Activated B cell treated with CpG ODN at 0.5 μM for 24 hours (primary cell): ENCODE results near the gene OBSCN. TPM values are rescaled to one million over a fixed set of nuclear protein-coding genes. Genes with fewer than 3 reads are reported as not detected.
"Not testable (repeated sequence)": the region's sequence is repeated elsewhere in the genome, so short reads cannot be mapped to it uniquely, and the experiment has no call there.

Experiments used
- ATAC-seq: fragments of 200-7000 bp; cut with Tn5 transposase; one replicate; pipeline ENCODE4 v1.10.0; 2021; ENCODE audit warnings: low read depth, mild to moderate bottlenecking, moderate library complexity
- CTCF ChIA-PET: fragments of 350-600 bp; sonication (Branson Sonifier 250); formaldehyde crosslinking; loops from one replicate; lab custom pipeline; 2021; ENCODE audit warnings: antibody characterized with exemption; lab: Charles Lee
- POLR2A ChIA-PET: fragments of 350-600 bp; sonication (Branson Sonifier 250); formaldehyde crosslinking; loops from one replicate; lab custom pipeline; 2021; ENCODE audit warnings: antibody characterized with exemption; lab: Charles Lee
- DNase-seq: peaks from one replicate; pipeline ENCODE4 v3.0.0; 2022
- H3K27ac Mint-ChIP-seq: one replicate; pipeline ENCODE4 v1.8.0; 2020; ENCODE audit warnings: mixed read lengths
- H3K27me3 Mint-ChIP-seq: one replicate; pipeline ENCODE4 v1.8.0; 2021; ENCODE audit warnings: mixed read lengths
- H3K36me3 Mint-ChIP-seq: one replicate; pipeline ENCODE4 v1.8.0; 2021; ENCODE audit warnings: low read depth, mixed read lengths
- H3K4me1 Mint-ChIP-seq: one replicate; pipeline ENCODE4 v1.8.0; 2021; ENCODE audit warnings: mixed read lengths
- H3K4me3 Mint-ChIP-seq: one replicate; pipeline ENCODE4 v1.8.0; 2020; ENCODE audit warnings: mild to moderate bottlenecking, mixed read lengths
- H3K9me3 Mint-ChIP-seq: one replicate; pipeline ENCODE4 v1.8.0; 2020; ENCODE audit warnings: mixed read lengths
- CTCF ChIP-seq: fragments of 200-600 bp; IDR thresholded peaks from one replicate; pipeline ENCODE4 v1.8.0; 2022; ENCODE audit warnings: antibody characterized with exemption, mild to moderate bottlenecking
- intact Hi-C: fragments of 100-400 bp; cut with micrococcal nuclease; formaldehyde crosslinking; loops from one replicate; pipeline ENCODE4 v1.15.1; 2024
- total RNA-seq: library from RNA; stranded (reverse); gene quantifications from 2 replicates; pipeline ENCODE4 v1.2.3, GENCODE V29; 2022

Gene OBSCN
- total RNA-seq, 1 donor from 2014 or later, result 19.8 TPM

- CTCF ChIA-PET, result no interaction called here
- Mint-ChIP-seq H3K9me3 (no peaks in the 10 kb centered on the region), H3K4me1 (peaks cover 3% of the 10 kb centered on the region), H3K27me3 (no peaks in the 10 kb centered on the region), H3K36me3 (peaks cover 6% of the 10 kb centered on the region), H3K4me3 (no peak overlapping the region), H3K27ac (no peak overlapping the region)
- POLR2A ChIA-PET, result no interaction called here
- DNase-seq, result no peak
- no peak for ATAC-seq
- intact Hi-C loops, result no loop called here
- TF ChIP-seq CTCF, result no peak
Observed at GRCh38 chr1:228182296-228183030, 25.4 kb upstream of the OBSCN start.

- Mint-ChIP-seq H3K4me3 (no peak overlapping the region), H3K9me3 (peaks cover 2% of the 10 kb centered on the region), H3K27ac (no peak overlapping the region), H3K27me3 (no peaks in the 10 kb centered on the region), H3K36me3 (peaks cover 4% of the 10 kb centered on the region), H3K4me1 (peaks cover 3% of the 10 kb centered on the region)
- intact Hi-C loops, result no loop called here
- ATAC-seq, result no peak
- DNase-seq, result no peak
- POLR2A ChIA-PET, result no interaction called here
- CTCF ChIA-PET, result no interaction called here
- no peak for TF ChIP-seq CTCF
Observed at GRCh38 chr1:228184152-228184551, 23.7 kb upstream of the OBSCN start.

DNA sequence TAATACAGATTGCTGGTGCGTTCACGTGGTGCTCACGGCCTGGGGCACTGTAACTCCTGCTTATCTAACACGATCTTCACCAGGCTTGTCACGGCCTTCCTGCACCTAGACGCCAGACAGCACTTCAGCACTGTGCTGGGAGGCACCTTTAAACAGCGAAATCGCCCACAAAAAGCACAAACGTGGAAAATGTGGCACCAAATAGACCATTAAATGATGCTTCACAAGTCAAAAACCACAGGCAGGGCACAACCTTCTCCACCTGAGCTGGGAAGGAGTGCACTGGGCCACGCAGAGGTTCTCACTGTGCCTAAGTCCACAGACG, 22.2 kb upstream of the OBSCN start:
- ATAC-seq, result no peak
- Mint-ChIP-seq H3K9me3 (peaks cover 2% of the 10 kb centered on the region), H3K36me3 (peaks cover 4% of the 10 kb centered on the region), H3K27me3 (no peaks in the 10 kb centered on the region), H3K4me3 (no peak overlapping the region), H3K4me1 (no peaks in the 10 kb centered on the region), H3K27ac (no peak overlapping the region)
- no peak for TF ChIP-seq CTCF
- POLR2A ChIA-PET, result no interaction called here
- CTCF ChIA-PET, result no interaction called here
- no peak for DNase-seq
- intact Hi-C loops, result no loop called here

DNA sequence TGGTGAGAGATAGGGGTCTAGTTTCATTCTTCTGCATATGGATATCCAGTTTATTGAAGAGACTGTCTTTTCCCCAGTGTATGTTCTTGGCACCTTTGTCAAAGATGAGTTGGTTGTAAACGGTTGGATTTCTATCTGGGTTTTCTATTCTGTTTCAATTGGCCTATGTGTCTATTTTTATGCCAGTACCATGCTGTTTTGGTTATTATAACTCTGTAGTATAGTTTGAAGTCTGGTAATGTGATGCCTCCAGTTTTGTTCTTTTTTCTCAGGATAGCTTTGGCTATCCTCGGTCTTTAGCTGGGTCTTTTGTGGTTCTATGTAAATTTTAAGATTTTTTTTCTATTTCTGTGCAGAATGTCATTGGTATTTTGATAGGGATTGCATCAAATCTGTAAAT, 19.6 kb upstream of the OBSCN start:
- CTCF ChIA-PET, H3K27me3 Mint-ChIP-seq: not testable (repeated sequence)

DNA sequence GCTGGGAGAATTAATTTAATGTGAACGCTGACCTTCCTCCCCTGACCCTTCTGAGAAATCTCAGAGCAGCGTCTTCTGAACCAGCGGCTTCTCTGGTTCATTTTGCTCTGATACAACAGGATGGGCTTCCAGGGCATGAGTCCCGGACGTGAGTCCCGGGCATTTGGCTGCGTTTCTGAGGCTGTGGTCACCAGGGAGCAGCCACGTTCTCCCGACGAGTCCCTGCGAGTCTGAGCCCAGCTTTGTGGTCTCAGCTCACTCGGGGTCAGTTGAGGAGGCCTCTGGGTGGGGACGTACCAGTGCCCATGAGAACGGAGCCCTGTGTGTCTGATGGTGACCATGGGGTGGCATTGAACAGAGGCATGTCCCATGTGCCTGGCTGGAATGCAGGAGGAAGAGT, 17.7 kb upstream of the OBSCN start:
- ChIA-PET CTCF (no interaction called here), POLR2A (no interaction called here)
- Mint-ChIP-seq H3K27ac (no peak overlapping the region), H3K36me3 (no peaks in the 10 kb centered on the region), H3K4me1 (no peaks in the 10 kb centered on the region), H3K27me3 (no peaks in the 10 kb centered on the region), H3K9me3 (peaks cover 2% of the 10 kb centered on the region), H3K4me3 (no peak overlapping the region)
- TF ChIP-seq CTCF, result no peak
- DNase-seq, result no peak
- intact Hi-C loops, result no loop called here
- no peak for ATAC-seq

More for the DNA sequence above, 19.6 kb upstream of the OBSCN start:
- ATAC-seq, intact Hi-C loops, H3K4me3 Mint-ChIP-seq, DNase-seq, H3K36me3 Mint-ChIP-seq, H3K4me1 Mint-ChIP-seq, H3K27ac Mint-ChIP-seq, POLR2A ChIA-PET, H3K9me3 Mint-ChIP-seq: not testable (repeated sequence)

DNA sequence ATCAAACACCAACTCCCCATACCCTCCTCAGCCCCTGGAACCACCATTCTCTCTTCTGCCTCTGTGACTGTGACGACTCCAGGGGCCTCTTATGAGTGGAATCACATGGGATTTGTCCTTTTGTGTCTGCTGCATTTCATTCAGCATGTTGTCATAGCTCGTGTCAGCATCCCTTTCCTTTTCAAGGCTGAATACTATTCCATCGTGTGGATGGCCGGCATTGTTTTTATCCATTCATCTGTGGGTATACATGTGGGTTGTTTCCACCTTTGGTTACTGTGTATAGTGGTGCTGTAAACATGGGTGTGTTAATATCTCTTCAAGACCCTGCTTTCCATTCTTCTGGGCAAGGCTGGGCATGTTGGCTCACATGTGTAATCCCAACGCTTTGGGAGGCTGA, 17.1 kb upstream of the OBSCN start:
- Mint-ChIP-seq H3K36me3 (no peaks in the 10 kb centered on the region), H3K9me3 (peaks cover 2% of the 10 kb centered on the region), H3K27ac (no peak overlapping the region), H3K4me3 (no peak overlapping the region), H3K27me3 (no peaks in the 10 kb centered on the region), H3K4me1 (no peaks in the 10 kb centered on the region)
- no peak for DNase-seq
- ChIA-PET CTCF (no interaction called here), POLR2A (no interaction called here)
- intact Hi-C loops, result no loop called here
- TF ChIP-seq CTCF, result no peak
- ATAC-seq, result no peak
